Hematopoietic multipotent progenitor cell treated with erythropoietin and hydrocortisone succinate and interleukin-3 and kit ligand, for 6 days (in vitro differentiated cells): ENCODE results near the gene ARMC8.

Experiments
- DNase-seq: peaks from one replicate; pipeline ENCODE4 v3.0.0-alpha.2; 2015

ARMC8 gene

GRCh38 chr3:138199851-138200250 is 12.8 kb downstream of the ARMC8 start:
- peak; percentile 98 for DNase-seq

GRCh38 chr3:138200424-138200823 is 13.3 kb downstream of the ARMC8 start:
- peak; percentile 74 for DNase-seq

GRCh38 chr3:138202945-138203701 is 16.0 kb downstream of the ARMC8 start:
- peak; percentile 39 for DNase-seq

GRCh38 chr3:138203938-138204337 is 16.8 kb downstream of the ARMC8 start:
- no peak for DNase-seq

DNA sequence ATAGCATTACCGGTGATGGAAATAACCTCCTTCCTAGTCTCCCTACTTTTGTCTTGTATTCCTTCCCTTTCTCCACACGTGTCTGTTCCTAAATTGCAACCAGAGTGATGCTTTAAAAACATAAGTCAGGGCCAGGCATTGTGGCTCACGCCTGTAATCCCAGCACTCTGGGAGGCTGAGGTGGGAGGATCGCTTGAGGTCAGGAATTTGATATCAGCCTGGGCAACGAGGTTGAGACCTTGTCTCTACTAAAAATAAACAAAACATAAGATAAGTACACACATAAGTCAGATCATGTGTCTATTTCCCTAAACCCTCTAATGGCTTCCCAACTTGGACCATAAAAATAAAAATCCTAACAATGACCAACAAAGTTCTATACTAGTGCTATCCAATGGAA is 18.4 kb downstream of the ARMC8 start:
- DNase-seq = no peak

GRCh38 chr3:138206196-138206595 is 19.1 kb downstream of the ARMC8 start:
- DNase-seq = no peak

GRCh38 chr3:138210528-138210927 is 23.4 kb downstream of the ARMC8 start:
- no peak for DNase-seq

GRCh38 chr3:138213398-138214085 is 26.4 kb downstream of the ARMC8 start:
- peak; percentile 53 for DNase-seq

- no peak for DNase-seq
Measured at GRCh38 chr3:138219255-138219654, 32.2 kb downstream of the ARMC8 start.

DNA sequence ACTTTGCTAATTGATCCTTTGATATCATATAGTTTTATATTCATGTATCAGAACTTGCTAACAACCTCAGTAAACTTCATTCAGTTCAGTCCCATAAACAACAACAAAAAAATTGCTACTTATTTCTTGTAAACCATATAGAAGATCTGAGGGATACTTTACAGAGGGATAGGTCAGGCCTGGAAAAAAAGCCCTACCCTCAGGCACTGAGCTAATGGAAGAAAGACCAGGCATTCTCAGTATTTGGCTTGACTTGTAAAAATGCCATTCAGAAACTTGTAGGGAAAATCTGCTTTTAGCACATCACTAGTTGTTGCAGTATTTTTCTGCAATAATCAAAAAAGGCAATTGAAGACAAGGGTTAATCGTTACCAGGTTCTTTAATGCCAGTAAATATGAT is 33.1 kb downstream of the ARMC8 start:
- no peak for DNase-seq

- DNase-seq = no peak
Measured at GRCh38 chr3:138220788-138221187, 33.7 kb downstream of the ARMC8 start.

DNA sequence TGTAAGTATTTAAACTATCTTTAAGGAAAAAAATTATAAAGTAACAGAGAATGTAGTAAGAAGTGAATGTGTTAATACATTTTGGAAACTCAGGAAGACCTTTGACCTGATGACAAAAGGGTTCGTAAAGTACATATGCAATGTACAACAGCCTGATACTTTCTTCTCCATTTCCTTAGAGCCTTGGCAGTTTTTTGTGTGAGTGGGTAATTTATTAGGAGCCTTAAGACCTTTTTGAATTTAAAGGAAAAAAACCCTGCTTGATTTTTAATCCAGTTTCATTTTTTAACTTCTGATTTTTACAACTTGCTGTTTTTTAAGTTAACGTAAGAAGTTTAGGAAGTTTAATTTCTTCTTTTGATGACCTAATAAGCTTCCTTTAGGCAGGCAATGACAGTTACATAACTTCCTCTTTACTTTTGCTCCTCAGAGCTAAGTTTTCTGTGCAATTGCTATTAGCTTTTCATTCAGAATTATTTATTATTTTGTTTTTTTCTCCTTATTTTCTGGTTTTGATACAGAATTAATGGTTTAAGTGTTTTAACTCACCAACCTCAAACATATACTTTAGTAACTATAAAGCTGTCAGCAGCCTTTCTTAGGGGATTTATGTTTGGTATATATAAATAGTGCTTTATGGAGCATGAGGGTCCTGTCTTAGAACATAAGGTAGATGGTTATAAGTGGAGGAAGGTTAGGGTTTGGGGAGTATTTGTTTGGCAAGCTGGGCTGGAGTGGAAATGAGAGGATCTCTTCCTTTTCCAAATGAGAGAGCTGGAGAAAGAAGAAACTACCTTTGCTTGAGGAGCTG is 35.2 kb downstream of the ARMC8 start:
- DNase-seq = peak; percentile 56

DNA sequence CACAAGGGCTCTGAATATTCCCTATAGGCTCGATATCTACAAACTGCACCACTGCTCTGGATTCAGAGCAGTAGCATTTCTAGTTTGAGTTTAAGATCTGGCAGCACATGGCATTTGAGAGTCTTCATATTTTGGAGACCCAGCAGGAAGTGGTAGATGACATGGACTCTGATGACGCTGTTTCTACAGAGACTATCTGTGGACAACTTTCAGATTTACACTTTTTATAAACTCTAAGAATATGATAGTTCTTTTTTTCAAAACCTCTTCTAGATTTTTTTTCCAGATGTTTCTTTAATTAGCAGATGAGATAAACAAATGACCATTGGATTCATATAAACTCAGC is 35.8 kb downstream of the ARMC8 start:
- DNase-seq = no peak

DNA sequence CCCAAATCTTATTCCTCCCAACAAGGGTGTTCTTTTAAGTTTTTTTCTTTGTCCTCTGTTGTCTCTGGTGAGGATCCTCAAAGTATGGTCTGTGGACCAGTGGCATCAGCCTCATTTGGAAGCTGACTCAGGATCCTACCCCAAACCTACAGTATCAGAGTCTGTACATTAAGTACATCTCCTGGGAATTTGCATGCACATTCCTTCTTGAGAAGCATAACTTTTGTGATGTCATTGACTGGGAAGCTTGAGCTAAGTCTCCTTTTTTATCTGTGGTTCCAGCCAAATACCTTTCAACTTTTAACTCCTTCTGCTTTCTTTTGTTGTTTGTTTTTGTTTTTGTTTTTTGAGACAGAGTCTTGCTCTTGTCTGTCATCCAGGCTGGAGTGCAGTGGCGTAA is 40.5 kb downstream of the ARMC8 start:
- DNase-seq = no peak

DNA sequence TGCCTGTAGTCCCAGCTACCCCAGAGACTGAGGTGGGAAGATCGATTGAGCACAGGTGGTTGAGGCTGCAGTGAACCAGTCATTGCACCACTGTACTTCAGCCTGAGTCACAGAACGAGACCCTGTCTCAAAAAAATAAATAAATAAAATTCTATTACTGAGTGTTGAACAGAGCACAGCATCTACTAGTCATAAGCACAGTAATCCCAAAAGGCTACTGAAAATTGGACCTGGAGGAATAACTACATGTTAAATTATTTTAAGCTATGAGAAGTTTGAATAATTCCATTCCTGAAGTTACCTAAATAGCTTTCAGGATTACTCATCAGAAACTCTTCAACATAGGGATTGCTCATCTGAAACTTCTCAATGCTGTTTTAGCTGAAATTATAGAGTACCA is 43.4 kb downstream of the ARMC8 start:
- no peak for DNase-seq

GRCh38 chr3:138232705-138233364 is 45.7 kb downstream of the ARMC8 start:
- no peak for DNase-seq

DNA sequence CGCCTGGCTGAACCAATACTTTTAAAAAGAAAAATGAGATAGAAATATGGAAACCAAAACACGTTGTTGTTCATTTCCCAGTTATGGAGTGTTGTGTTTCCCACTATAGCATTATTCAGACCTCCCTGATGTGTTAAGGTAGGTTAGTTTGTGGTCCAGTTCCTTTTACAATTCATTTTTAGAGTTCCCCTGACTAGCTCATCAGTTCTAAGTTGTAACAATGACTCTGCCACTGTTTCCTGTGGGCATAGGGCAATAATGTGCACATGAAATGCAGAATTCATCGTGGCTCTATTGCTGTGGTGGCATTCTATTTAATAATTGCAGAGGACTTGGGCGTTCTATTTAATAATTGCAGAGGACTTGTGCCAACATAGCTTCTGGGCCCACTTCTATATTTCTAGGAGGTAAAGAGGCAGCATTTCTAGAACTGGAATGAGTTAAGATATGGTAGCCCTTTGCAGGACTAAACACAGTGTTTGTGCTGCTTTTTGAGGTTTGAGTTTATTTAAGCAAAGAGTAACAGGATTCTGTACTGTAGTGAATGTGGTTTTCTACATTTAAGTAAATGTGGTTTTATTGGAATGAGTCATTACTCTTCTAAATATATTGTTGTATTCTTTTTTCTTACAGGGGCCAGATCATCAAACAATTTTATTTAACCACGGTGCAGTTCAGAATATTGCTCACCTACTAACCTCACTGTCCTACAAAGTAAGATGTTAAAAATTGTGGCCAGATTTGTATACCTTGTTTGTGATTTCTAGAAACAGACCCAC is 47.5 kb downstream of the ARMC8 start:
- no peak for DNase-seq

- no peak for DNase-seq
Measured at GRCh38 chr3:138238711-138239110, 51.6 kb downstream of the ARMC8 start.

DNA sequence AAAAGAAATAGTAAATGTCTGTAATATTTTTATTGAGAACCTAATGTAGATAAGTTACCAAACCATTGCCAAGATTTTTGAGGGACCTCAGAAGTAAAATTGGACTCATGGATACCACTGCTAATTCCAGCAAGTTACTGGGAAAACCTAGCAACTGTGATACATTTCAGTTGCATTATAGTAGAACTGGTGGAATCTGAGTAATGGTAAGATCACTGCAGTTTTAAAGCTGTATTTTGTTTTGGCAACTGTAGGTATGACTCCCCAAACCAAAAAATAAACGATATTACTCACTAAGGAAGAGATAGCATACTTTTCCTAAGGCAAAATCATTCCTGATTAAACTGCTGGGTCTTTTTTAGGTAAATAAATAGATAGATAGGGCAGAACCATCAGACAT is 54.0 kb downstream of the ARMC8 start:
- DNase-seq = no peak

DNA sequence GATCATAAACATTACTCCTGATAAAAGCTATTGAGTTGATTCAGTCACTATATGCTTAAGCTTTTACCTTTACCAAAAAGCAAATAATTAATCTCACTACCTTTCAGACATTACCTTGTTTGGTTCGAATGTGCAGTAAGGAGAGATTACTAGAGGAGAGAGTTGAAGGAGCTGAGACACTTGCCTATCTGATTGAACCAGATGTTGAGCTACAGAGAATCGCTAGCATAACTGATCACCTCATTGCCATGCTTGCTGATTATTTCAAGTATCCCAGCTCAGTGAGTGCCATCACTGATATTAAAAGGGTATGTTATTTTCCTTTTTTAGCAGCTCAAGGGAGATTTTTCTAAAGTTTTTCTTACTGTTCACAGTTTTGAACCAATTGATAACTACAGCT is 54.6 kb downstream of the ARMC8 start:
- DNase-seq = peak; percentile 64

- DNase-seq = no peak
Measured at GRCh38 chr3:138242466-138242865, 55.4 kb downstream of the ARMC8 start.

DNA sequence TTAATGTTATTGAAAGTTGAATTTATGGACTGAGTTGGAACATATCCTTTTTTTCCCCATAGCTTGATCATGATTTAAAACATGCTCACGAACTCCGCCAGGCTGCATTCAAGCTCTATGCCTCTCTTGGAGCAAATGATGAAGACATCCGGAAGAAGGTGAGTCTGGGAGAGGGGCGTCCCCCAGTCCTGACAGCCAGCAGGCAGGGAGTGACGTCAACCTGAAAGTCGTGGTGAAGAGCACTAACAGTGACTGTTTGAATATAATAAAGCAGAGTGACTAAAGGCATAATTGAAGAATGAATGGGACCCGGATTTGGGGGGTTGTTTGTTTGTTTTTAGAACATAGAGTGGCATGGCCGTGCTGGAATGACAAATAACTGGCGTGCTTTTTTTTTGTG is 57.9 kb downstream of the ARMC8 start:
- no peak for DNase-seq

GRCh38 chr3:138249636-138250035 is 62.5 kb downstream of the ARMC8 start:
- no peak for DNase-seq
